CD4-positive, alpha-beta T cell (primary cell): ENCODE data around the gene GPAM. TPM values are rescaled to one million over a fixed set of nuclear protein-coding genes. Genes with fewer than 3 reads are reported as not detected.

Experiments
- ATAC-seq: fragments of 200-7000 bp; cut with Tn5 transposase; one replicate; pipeline ENCODE4 v1.10.0; 2022; ENCODE audit warnings: mild to moderate bottlenecking; ENCODE audit not compliant: poor library complexity
- CTCF ChIA-PET: fragments of 350-600 bp; sonication (Branson Sonifier 250); formaldehyde crosslinking; loops from one replicate; lab custom pipeline; 2021; ENCODE audit warnings: antibody characterized with exemption, inconsistent platforms; lab: Charles Lee
- POLR2A ChIA-PET: fragments of 350-600 bp; sonication (Branson Sonifier 250); formaldehyde crosslinking; loops from one replicate; lab custom pipeline; 2021; ENCODE audit warnings: antibody characterized with exemption, inconsistent platforms; lab: Charles Lee
- DNase-seq, 14 experiments: peaks; one replicate each; pipeline ENCODE4 v3.0.0-alpha.2; 2013 to 2020; ENCODE audit warnings: mixed read lengths in 2 of 14
- H3K27ac ChIP-seq, 2 donors: one replicate each; pipeline versions ENCODE4 v1.5.1 to v1.7.0; 2013; ENCODE audit warnings: low read length in 2 of 2, low read depth in 1 of 2, mild to moderate bottlenecking in 1 of 2
- H3K27me3 ChIP-seq, 2 experiments: 1 replicate in 1 of 2; 2 replicates in 1 of 2; pipeline versions ENCODE4 v1.6.1 to v1.7.0; 2013; ENCODE audit warnings: low read length in 2 of 2, control low read depth in 1 of 2, mild to moderate bottlenecking in 1 of 2, moderate library complexity in 1 of 2; ENCODE audit not compliant: insufficient read depth in 2 of 2, control insufficient read depth in 1 of 2
- H3K36me3 ChIP-seq: one replicate; pipeline ENCODE4 v1.6.1; 2013; ENCODE audit warnings: low read length, control low read depth; ENCODE audit not compliant: insufficient read depth
- H3K4me1 ChIP-seq: one replicate; pipeline ENCODE4 v1.6.1; 2013; ENCODE audit warnings: low read length, control low read depth; ENCODE audit not compliant: insufficient read depth
- H3K4me3 ChIP-seq: one replicate; pipeline ENCODE4 v1.5.1; 2013; ENCODE audit warnings: mild to moderate bottlenecking, low read length, moderate library complexity
- H3K9me3 ChIP-seq, 2 experiments: 1 replicate in 1 of 2; 2 replicates in 1 of 2; pipeline versions ENCODE4 v1.6.1 to v1.7.0; 2013; ENCODE audit warnings: low read length in 2 of 2, mild to moderate bottlenecking in 2 of 2, control low read depth in 1 of 2, moderate library complexity in 1 of 2; ENCODE audit not compliant: control insufficient read depth in 1 of 2, insufficient read depth in 1 of 2
- H3K27ac Mint-ChIP-seq: one replicate; pipeline ENCODE4 v1.8.0; 2020; ENCODE audit warnings: mixed read lengths
- H3K27me3 Mint-ChIP-seq: one replicate; pipeline ENCODE4 v1.8.0; 2021; ENCODE audit warnings: mixed read lengths
- H3K36me3 Mint-ChIP-seq: one replicate; pipeline ENCODE4 v1.8.0; 2021; ENCODE audit warnings: low read depth, mixed read lengths
- H3K4me1 Mint-ChIP-seq: one replicate; pipeline ENCODE4 v1.8.0; 2021; ENCODE audit warnings: low read depth, mixed read lengths
- H3K4me3 Mint-ChIP-seq: one replicate; pipeline ENCODE4 v1.8.0; 2020; ENCODE audit warnings: mild to moderate bottlenecking, mixed read lengths
- H3K9me3 Mint-ChIP-seq: one replicate; pipeline ENCODE4 v1.8.0; 2020; ENCODE audit warnings: mixed read lengths
- intact Hi-C, 2 experiments: fragments of 100-400 bp; cut with DNase I in 1 of 2; cut with micrococcal nuclease in 1 of 2; formaldehyde crosslinking; loops; one replicate each; pipeline versions ENCODE4 v1.15.1 to v1.9.0; 2023 to 2025; cut with DNase I, micrococcal nuclease
- total RNA-seq, 174 experiments: library from RNA in 2 of 174; stranded (reverse) in 2 of 174; gene quantifications; one replicate each; pipeline ENCODE4 v1.2.3 and lab custom pipeline; 2021 to 2026
- TF ChIP-seq, protein P1 (sequence below): fragments of 200-600 bp; IDR thresholded peaks from one replicate; pipeline ENCODE4 v1.8.0; 2022; ENCODE audit warnings: antibody characterized with exemption, mild to moderate bottlenecking

The GPAM gene
- total RNA-seq, 2 experiments from 2014 or later: 4.8 to 6.7 TPM

DNA sequence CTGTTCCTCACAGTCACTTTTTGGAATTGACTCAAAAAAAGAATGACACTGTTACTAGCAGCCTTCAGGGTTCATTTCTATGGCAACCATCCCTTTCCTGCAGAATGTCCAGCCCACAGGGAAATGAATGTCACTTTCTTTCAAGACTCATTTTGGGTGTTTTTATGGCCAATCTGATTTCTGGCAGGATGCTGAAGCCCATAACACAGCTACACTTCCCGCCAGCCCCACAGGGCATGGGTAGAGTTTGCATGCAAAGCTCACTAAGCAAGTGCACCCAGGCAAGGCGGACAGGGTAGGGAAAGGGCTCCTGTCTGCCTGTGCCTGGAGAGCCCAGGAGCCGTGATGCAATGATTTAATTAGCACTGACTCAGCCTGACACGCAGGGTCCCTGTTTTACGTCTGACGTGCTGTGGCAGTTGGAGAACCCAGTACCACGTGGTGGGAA lies 26.1 kb upstream of the GPAM start:
- Histone ChIP-seq H3K4me3 (no peak overlapping the region), H3K27ac (no peak overlapping the region), H3K9me3 (no peaks in the 10 kb centered on the region), H3K27me3 (peaks cover 5 to 9% of the 10 kb centered on the region in 2 experiments), H3K4me1 (no peaks in the 10 kb centered on the region), H3K36me3 (no peaks in the 10 kb centered on the region)
- CTCF ChIA-PET: no interaction called here
- no peak overlapping the region for H3K4me3 Mint-ChIP-seq
- no peaks in the 10 kb centered on the region for H3K36me3 Mint-ChIP-seq
- peaks cover 52% of the 10 kb centered on the region for H3K27me3 Mint-ChIP-seq
- ATAC-seq (no peak), DNase-seq (no peak)
- H3K4me1 Mint-ChIP-seq: no peaks in the 10 kb centered on the region
- no peaks in the 10 kb centered on the region for H3K9me3 Mint-ChIP-seq
- TF ChIP-seq, protein P1, sequence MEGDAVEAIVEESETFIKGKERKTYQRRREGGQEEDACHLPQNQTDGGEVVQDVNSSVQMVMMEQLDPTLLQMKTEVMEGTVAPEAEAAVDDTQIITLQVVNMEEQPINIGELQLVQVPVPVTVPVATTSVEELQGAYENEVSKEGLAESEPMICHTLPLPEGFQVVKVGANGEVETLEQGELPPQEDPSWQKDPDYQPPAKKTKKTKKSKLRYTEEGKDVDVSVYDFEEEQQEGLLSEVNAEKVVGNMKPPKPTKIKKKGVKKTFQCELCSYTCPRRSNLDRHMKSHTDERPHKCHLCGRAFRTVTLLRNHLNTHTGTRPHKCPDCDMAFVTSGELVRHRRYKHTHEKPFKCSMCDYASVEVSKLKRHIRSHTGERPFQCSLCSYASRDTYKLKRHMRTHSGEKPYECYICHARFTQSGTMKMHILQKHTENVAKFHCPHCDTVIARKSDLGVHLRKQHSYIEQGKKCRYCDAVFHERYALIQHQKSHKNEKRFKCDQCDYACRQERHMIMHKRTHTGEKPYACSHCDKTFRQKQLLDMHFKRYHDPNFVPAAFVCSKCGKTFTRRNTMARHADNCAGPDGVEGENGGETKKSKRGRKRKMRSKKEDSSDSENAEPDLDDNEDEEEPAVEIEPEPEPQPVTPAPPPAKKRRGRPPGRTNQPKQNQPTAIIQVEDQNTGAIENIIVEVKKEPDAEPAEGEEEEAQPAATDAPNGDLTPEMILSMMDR: no peak
- intact Hi-C loops: no loop called here
- POLR2A ChIA-PET: no interaction called here
- no peak overlapping the region for H3K27ac Mint-ChIP-seq

DNA sequence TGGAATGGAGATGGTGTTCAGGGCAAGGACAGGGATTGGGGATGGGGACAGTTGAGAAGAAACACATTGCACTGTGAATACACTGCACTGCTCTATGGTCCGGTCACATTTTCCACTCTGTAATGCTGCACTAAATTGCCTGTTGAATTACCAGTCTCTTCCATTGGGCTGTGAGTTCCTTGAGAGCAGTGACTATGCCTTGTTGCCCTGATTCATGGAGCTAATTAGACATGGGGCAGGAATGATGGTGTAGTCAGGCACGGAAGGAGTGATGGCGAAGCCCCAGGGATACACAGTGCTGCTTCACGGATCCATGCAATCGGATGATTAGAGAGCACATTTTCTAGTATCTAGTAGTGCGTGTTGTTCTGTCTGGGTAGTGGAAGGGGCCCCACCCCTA lies 25.4 kb upstream of the GPAM start:
- Histone ChIP-seq H3K27ac (no peak overlapping the region), H3K27me3 (peaks cover 5 to 9% of the 10 kb centered on the region in 2 experiments), H3K4me3 (no peak overlapping the region), H3K4me1 (no peaks in the 10 kb centered on the region), H3K36me3 (no peaks in the 10 kb centered on the region), H3K9me3 (no peaks in the 10 kb centered on the region)
- Mint-ChIP-seq H3K27me3 (peaks cover 58% of the 10 kb centered on the region), H3K9me3 (no peaks in the 10 kb centered on the region), H3K27ac (no peak overlapping the region), H3K4me3 (no peak overlapping the region), H3K36me3 (no peaks in the 10 kb centered on the region), H3K4me1 (no peaks in the 10 kb centered on the region)
- no peak for ATAC-seq
- ChIA-PET CTCF (no interaction called here), POLR2A (no interaction called here)
- TF ChIP-seq, protein P1: no peak
- intact Hi-C loops: no loop called here
- DNase-seq: no peak

DNA sequence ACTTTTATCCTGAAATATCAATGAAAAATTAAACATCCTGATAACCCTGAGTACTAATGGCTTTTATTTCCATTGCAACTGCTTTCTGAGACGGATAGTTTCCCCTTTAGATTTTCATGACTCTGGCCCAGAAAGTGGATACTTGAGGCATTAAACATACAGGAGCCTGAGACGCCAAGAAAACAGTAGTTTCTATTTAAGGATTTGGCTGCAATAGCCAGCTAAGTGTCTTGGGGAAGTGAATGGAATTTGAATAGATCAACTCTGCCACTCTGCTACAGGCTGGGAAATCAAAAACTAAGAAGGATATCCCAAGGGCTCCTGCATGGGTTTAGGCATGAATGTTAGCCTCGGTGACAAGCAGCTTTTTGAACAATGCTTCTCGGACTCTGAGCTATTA lies 24.7 kb upstream of the GPAM start:
- intact Hi-C loops: no loop called here
- no peaks in the 10 kb centered on the region for H3K4me1 Mint-ChIP-seq
- H3K4me3 ChIP-seq: no peak overlapping the region
- ATAC-seq (no peak), DNase-seq (no peak)
- H3K36me3 ChIP-seq: no peaks in the 10 kb centered on the region
- TF ChIP-seq, protein P1: no peak
- ChIA-PET CTCF (no interaction called here), POLR2A (no interaction called here)
- no peaks in the 10 kb centered on the region for H3K4me1 ChIP-seq
- no peak overlapping the region for H3K27ac ChIP-seq
- peaks cover 5 to 9% of the 10 kb centered on the region in 2 experiments for H3K27me3 ChIP-seq
- H3K9me3 Mint-ChIP-seq: no peaks in the 10 kb centered on the region
- peaks cover 61% of the 10 kb centered on the region for H3K27me3 Mint-ChIP-seq
- no peak overlapping the region for H3K4me3 Mint-ChIP-seq
- no peaks in the 10 kb centered on the region for H3K9me3 ChIP-seq
- H3K27ac Mint-ChIP-seq: no peak overlapping the region
- H3K36me3 Mint-ChIP-seq: no peaks in the 10 kb centered on the region
